Measurements from ENCODE around the gene MACROD2.

The MACROD2 gene

DNA sequence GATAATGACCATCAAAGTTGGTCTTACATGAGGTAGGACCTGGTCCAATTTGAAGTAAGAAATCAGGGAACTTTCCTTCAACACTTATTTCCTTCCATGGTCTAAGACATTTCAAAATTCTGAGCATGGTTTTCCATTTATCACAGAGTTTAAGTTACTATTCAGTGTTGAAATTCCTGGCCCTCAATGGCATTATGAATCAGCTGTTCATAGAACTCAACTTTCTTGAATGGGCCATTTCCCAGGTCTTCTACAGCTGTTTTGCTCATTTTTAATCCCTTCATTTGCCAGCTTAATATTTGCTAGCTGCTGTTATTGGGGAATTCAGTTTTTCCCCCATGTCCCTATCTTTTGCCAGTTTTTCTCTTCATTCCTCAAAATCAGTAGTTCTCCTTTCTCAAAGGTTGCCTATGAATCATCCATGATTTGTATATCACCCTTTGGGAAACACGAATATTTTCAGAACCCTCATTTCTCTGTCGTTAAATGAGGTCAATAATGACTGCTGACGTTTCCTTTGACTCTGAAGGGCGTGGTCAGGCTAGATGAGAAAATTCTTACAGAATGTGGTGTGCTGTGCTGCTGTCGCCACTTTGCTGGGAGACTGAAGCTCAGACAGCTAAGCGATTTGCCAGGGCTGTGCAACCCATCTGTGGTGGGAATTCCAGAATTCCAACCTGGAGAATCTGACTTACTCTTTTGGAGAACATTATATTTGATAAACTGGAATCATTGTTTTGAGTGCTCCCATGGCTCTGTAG lies 558.6 kb downstream of the MACROD2 start:
- DNase-seq = no peak

DNA sequence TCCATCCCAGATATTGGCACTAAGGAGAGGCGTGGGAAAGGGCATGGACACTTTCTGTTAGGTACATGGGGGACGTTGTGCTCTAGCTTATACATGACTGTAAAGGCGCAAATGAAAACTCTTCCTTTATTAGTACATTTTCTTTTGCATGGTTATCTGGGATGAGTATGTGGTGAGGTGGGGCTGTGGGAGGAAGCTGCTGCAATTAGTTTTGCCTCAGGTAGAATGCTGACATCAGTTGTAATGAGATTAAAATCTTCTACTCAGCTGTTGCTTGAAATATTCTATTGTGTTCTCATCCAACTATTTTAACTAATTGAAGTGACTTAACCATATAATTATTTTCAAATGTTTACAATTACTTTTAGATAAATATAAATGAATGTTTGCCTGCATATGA lies 560.4 kb downstream of the MACROD2 start:
- DNase-seq = no peak

DNA sequence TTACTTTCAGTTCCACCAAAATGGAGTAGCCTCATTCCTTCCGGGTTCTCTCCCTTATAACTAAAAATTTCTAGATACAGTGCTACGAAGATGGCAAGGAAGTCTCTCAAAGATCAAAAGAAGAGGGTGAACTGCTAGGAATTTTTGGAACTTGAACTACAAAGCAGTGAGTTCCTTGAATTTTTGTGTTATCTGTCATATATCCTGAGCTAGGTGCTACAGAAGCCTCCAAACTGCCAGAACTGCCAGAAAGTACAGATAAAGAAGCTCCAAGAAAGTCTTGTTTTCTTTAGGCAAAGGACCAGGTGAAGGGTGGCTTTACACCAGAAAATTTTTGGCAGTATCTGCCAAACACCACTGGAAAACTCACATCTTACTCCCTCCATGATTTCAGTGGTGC lies 560.9 kb downstream of the MACROD2 start:
- no peak for DNase-seq

DNA sequence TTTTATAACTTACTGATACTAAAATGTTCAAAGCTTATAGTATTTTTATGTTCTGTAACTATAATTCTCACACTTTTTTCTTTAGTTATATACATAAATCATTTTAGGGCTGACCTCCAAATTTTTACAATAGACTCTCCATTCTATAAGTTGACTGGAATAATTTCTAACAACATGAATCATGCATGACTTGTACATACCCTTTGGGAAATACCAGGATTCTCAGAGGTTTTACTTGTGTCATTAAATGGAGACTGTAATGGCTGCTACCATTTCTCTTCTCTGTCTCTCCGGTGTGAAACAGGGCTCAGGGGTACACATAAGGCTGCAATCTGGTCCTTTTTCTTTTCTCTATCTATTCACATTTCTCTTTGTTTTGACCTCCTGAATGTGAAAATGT lies 564.3 kb downstream of the MACROD2 start:
- no peak for DNase-seq

DNA sequence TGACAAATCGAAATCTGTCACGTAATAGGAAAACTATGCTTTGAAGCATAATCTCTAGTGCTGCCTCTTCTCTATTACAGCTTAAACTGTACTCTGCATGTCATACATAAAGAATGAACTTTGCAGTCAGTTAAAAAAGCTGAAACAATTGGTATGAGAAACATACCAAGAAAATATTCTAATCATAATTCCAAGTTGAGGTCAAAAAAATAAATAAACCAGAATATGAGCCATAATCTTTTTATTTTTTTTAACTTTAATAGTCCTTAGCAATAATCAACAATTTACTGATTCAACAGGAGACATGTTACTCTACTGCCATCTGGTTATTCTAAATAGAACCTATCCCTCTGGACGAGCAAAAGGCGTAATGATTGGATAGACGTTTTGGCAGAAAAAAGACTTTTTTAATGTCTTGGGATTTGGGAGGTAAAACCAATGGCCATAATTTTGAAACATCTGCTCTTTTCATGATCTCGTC lies 566.5 kb downstream of the MACROD2 start:
- DNase-seq = no peak

DNA sequence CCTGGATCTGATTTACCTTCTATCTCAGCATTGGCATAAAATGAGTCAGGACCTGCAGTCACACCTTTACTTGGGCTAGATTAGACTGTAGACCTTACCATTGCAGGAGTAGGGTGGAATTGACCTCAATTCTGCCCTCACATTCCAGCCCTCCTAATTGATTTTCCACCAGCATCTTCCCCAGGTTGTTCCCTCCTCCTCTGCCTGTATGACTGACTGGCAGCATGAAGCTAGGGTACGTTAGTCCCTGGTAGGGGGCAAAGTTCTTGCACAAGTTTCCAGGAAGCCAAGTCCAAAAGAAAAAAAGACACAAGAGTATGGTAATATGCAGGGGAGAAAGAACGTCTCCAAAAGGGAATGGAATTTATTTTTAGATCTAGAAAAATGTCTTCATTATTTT lies 567.7 kb downstream of the MACROD2 start:
- no peak for DNase-seq

DNA sequence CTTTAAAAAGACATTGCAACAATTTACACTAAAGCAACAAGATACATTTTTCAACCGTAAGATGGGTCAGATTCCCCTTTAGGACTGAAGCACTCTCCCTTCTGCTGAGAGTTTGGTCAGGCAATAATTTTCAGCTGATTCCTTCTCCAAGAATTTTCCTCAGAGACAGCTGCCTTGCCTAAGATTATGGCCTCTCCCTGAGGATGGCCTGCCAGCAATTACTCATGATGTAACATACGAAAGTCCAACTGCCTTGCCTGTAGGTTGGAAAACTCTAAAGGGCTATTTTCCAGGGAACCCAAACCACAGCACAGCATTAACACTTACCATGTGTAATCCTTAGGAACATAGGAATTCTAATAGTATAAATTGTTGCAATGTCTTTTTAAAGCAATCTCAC lies 571.2 kb downstream of the MACROD2 start:
- DNase-seq = no peak

DNA sequence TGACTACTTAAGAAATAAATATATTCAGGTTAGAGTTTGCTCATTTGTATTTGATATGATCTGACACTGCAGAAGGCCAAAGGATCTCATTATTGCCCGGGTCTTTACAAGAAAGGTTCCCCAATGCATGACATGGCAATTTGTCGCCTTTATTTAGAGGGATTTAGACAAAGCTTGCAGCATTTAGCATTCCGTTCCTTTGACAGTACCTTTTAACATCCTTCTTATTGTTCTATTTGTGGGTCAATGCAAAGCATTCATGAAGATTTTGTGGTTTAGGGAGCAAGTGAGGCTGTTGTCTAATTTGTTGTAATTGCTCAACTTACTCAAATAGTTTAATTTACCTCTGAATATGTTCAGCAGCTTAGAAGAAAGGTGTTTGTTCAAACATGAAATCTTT lies 572.9 kb downstream of the MACROD2 start:
- no peak for DNase-seq

DNA sequence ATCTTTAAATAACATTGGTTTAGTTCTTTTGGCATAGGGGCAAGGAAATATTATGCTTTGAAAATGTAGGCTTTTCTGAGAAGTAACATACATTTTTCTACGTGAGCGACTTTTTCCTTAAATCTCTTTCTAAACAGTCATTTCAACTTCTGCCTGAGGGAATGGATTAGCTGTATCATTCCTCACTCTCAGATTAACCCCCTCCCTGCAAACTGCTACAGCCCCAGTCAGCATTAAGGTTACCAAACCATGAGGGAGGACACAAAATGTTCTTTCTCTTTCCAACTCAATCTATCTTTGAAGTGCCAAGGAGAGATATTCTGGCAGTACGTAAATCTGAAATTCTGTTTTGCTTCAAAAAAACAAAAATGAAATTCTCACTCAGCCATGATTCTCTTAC lies 573.4 kb downstream of the MACROD2 start:
- no peak for DNase-seq

DNA sequence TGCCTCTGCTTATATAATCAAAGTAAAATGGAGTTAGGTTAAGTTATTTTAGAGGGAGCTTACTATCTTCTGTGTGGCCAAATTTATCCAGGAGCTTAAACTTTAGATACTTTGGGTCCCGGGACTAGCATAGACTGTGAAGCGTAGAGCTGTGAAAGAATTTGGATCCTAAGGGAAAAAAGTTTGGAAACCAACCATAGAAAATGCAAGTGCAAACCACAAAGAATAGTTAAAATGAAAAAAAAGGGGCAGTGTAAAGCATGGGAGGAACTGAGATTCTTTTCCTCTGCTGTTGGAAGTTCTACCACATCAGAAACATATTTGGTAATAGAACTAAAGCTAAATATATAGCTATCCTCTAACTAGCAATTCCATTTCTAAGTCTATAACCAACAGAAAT lies 574.3 kb downstream of the MACROD2 start:
- DNase-seq = no peak

DNA sequence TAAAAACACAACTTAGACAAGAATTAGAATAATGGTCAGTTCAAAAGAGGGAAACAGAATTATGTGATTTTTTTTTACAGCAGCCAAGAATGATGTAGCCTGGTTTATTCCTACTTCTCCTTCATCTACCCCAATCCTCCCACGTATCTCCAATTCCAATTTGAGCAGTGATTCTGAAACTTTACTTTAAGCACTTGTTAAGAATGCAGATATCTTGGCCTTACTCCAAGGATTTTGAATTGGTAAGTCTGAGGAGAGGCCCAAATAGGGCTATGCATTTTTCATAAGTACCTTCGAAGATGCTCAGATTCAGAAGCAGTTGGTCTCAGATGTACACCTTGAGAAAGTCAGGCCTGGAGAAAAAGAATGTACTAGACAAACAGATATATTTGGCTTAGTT lies 575.5 kb downstream of the MACROD2 start:
- no peak for DNase-seq

DNA sequence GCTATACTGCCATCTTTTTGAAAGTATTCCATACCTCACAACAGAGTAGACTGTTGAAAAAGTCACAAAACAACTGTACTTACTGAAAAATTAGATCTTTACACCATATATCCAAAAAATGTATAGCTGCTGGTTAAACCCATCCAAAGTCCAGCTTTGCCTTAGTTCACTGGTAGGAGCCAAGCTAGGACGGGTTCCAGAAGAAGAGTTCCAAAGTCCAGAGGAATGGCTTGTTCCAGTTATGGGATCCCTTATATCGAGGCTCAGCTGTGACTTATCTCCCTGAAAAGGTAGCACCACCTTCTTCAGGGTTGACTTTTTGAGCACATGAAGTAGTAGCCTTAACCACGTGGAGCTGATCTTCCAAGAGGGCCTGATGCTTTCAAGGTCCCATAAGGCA lies 578.4 kb downstream of the MACROD2 start:
- DNase-seq = no peak

DNA sequence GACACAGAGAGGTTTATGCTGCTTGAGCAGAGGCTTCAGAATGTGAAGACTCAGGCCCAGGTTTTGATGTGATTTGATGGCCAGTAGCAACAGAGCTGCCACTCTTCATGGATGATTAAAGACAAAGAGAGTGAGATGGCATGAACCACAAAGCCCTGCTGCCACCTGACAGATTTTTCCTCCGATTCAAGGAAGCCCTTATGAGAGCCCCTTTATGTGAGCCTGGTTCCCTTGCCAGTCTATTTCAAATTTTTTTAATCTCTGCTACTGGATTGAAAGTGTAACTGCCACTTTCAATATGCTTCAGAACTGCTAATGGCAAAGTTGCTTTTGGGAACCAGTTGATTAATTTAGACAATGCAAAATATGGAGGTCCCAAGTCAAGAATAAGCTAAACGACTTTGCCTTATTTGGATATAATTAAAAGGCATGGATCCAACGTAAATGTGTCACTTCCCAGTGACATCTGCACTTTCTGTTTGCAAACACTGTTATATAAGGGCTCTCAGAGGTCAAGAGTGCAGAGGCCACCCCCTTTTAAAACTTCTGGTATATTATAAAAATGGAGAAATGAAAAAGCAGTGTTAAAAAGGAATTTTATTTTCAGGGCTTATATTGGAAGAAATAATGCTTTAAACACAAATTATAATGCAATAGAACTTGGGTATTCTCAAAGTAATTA lies 581.0 kb downstream of the MACROD2 start:
- no peak for DNase-seq

DNA sequence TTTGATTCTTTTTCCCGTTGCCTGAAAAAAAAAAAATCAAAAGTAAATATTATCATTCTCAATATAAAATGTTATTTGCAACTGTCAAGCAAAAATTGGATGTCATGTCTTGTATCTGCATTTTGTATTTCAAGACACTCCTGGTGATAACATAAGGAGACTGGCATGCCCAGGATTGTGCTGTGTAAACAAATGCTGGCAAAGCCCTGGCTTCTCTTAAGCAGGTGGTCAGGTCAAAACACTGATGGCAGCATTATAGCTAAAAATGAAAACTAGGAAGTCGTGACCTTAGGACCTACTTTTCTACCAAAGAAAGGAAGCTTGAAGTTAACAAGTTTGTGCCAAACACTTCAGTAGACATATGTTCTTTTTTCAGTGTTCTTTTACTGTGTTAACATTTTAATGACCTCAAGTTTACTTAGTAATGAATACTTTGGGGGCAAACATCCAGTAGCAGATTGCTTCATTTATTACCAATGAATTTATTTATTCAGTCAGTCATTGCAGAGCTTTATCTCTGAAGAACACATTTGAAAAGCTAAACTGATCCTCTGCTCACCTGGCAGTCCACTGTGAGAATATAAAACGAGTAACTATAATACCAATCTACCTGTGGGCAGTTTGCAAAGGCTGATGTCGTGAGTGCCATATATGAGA lies 585.2 kb downstream of the MACROD2 start:
- DNase-seq = no peak

DNA sequence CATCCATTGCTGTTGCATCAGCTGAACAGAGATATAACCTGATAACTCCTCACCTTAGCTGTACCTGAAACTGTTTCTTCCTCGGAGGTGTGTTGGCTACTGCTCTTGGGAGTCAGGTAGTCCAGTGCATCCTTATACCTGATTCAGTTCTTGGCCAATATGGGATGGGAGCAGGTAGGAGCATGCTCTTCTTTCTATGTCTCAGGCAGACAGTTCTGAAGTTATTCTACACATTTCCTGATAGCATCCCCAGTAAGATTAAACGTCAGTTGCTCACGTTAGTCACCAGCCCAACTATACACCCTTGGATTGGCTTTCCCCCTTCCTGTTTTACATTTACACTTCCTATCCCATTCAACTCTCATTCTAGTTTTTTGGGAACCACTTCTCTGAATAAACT lies 586.4 kb downstream of the MACROD2 start:
- no peak for DNase-seq

DNA sequence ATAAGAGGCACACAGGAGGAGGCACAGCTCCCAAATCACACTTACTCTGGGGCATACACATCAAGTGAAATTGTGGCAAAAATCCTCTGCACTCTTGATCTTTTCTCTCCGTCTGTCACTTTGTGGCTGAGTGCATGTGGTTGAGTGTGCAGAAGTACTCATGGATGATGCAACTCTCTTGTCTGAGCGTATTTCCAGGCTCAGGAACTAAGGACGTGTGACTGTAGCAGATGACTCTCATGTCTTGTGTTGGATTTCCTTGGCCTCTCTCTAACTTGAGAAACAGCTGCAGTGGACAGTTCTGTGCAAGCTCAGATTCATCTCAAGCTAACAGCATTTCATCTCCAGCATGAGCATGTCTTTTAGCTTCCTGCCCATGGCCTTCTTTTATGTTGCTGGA lies 587.5 kb downstream of the MACROD2 start:
- DNase-seq = no peak

DNA sequence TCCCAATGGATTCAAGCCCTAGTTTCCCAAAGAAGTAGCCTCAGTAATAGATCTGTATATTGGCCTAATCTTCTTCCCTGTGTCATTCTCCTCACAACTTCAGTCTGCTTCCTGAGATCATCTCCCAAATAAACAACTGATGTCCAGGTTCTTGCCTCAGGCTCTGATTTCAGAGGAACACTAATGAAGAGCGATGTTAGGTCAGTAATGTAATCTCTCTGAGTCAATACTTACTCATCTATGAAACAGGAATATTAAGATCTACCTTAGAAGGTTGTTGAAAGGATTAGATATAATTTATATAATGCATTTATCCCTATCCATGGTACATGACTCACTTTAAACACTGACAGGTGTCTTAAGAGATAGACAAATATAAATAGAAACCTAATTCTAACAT lies 588.1 kb downstream of the MACROD2 start:
- no peak for DNase-seq

DNA sequence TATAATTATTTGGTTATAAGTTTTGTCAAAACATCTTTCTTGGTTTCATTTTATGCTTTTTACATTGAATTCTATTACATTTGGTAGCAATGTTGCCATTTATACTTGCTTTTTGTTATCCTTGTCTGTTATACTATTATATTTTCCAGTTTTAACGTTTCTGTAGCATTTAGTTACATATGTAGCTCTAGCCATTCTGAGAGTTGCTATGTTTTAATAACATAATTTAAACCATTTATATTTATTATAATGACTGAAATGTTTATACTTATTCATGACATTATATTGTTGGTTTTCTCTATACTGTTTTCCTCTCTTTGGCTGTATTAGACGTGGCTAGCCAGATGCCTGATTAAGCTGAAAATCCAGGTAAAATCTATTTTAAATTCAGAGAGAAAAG lies 594.1 kb downstream of the MACROD2 start:
- no peak for DNase-seq

DNA sequence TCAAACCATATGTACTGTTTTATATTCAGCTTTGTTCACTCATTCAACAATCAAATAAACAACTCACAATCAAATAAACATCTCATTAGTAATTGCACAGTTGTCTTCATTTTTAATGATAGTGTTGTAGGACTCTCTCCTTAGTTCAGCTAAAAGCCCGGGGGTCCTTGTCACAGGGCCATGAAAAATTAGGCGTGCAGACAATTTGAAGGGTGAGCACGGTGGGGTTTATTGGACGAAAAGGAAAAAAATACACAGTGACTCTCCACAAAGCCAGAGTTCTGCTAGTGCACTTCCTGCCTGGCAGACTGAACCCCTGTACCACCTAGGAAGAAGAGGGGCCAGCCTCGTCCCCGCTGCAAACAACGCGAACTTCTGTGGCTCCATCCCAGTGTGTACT lies 599.7 kb downstream of the MACROD2 start:
- DNase-seq = no peak

DNA sequence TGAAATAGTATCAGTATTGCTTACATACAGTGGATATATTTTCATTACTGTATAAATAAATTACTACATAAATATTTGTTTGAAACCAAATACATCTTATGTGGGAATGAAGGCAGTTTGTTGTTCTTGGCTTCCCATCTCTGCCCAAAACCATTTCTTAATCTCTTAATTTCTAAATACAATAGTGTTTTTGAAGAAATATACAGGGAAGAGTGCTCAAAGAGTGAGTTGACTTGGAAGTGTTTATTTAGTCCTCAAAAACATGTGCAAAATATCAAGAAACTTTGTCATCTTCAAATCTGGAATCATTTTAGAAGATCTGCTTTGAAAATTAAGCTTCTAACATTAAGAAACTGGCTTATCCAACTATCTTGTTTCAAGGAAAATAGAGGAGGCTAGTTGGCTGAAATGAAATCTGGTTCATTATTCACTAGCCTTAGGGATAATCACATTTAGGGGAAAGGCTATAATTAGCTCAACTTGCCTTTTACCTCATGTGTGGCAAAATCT lies 601.9 kb downstream of the MACROD2 start:
- DNase-seq = no peak

DNA sequence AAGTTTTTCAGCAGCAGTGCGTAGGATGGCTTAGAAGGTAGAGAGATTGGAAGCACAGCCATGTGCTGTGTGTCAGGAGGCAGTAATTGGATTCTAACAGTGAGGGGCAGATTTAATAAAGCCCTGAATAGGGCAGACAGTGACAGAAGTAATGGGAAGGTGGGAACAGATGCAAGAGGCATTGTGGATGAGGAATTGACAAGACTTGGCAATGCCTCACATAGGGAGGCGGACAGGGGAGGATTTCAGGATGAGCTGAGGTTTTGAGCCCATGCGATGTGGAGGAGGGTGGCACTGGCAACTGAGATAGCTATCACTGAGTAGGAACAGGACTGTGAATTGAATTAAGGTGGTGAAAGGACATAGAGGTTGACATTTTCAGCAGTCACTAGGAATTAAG lies 604.3 kb downstream of the MACROD2 start:
- no peak for DNase-seq

DNA sequence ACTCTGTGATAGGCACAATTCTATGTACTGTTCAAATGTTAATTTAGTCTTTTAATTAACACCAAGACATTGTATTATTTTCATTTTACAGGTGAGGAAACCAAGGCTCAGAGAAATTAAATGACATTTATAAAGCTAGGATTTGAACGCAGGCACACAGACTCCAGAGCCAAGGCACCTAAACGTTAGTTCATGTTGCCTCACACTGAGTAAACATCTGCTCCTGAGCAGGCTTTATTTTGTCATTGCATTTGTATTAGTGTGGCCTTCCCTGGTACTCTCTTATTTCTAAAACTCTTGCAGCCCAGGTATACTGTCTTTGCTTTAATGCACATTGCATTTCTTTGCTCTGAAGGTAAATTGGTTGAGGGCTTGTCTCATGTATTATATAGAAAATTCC lies 605.2 kb downstream of the MACROD2 start:
- DNase-seq = no peak

DNA sequence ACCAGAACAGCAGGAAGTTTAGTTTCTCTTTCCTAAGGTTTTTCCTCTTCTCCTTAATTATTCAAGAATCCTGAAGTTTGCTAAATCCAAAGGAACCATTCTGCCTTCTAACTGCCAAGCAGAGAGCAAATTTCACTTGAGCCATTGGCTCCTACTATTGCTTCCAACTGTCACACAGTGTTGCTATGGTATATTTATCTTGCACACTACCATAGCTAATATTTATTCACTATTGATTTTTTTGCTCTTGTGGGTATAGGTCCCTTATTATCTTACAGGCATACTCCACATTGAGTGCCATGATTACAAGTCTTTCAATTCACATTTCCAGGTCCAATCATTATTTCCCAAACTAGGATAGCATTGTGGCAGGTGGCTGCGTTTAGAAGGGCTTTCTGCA lies 608.8 kb downstream of the MACROD2 start:
- DNase-seq = no peak
